ENCODE data around the gene STPG3. TPM values are rescaled to one million over a fixed set of nuclear protein-coding genes. Genes with fewer than 3 reads are reported as not detected.

The STPG3 gene
- total RNA-seq, 1 donor from 2014 or later, result not detected

- TF ChIP-seq, protein P1, sequence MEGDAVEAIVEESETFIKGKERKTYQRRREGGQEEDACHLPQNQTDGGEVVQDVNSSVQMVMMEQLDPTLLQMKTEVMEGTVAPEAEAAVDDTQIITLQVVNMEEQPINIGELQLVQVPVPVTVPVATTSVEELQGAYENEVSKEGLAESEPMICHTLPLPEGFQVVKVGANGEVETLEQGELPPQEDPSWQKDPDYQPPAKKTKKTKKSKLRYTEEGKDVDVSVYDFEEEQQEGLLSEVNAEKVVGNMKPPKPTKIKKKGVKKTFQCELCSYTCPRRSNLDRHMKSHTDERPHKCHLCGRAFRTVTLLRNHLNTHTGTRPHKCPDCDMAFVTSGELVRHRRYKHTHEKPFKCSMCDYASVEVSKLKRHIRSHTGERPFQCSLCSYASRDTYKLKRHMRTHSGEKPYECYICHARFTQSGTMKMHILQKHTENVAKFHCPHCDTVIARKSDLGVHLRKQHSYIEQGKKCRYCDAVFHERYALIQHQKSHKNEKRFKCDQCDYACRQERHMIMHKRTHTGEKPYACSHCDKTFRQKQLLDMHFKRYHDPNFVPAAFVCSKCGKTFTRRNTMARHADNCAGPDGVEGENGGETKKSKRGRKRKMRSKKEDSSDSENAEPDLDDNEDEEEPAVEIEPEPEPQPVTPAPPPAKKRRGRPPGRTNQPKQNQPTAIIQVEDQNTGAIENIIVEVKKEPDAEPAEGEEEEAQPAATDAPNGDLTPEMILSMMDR (conservative IDR thresholded peaks at IDR 0.05; ENCODE audit: low read depth, low read length), result no peak
- DNase-seq (ENCODE audit: low read depth), result no peak
- no peak overlapping the region for H3K4me3 ChIP-seq (ENCODE audit: low read depth, low read length)
These were observed 32.8 kb upstream of the STPG3 start for GRCh38 chr9:137218212-137218753.

DNA sequence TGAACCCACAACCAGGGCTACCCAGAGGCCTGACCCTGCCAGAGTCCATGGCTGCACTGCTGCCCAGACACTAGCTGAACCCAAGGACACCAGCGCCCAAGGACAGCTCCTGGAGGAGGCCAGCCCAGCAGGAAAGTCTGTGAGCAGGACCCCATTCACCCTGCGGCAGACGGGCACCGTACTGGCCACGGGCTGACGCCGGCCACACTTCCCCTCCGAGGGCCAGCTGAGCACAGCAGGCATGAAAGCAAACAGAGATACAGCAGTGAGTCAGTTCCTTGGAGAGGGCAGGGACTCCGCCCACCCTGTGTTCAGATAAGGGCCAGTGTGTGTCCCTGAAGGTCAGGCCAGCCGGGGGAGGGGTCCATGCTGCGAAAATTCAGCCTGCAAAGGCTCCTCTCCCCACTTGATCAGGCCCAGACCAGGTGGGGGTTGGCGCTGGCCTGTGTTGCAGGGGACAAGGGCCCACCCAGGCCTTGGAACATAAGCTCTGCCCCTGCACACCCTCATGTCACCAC lies 32.3 kb upstream of the STPG3 start:
- TF ChIP-seq, protein P1 (conservative IDR thresholded peaks at IDR 0.05; ENCODE audit: low read depth, low read length), result no peak
- no peak overlapping the region for H3K4me3 ChIP-seq (ENCODE audit: low read depth, low read length)
- no peak for DNase-seq (ENCODE audit: low read depth)

DNA sequence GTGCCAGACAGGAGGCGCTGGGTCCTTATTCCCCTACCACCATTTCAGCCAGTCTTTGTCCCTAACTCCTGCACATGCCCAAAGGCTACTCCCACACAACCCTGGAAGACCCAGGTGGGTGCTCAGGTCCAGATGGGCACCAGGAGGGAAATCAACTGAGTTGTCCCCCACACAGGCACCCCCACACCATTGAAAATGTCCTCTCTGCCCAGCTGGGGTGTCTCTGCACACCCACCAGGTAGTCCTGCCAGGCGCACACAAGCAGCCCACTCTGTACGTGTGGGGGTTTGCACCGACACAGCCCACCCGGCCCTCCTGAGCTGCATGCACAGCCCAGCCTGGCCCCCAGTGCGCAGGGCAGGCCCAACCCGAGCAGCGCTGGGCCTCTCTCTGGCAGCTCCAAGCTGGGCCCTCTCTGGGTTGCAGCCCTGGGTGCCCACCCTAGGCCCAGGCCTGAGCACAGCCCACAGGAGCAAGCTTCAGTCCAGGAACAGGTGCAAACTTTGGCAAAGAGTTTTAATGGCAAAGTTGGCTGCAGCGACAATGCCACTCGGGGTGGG lies 31.2 kb upstream of the STPG3 start:
- DNase-seq (ENCODE audit: low read depth), result no peak
- H3K4me3 ChIP-seq (ENCODE audit: low read depth, low read length), result no peak overlapping the region
- TF ChIP-seq, protein P1 (conservative IDR thresholded peaks at IDR 0.05; ENCODE audit: low read depth, low read length), result no peak

- no peak for DNase-seq (ENCODE audit: low read depth)
- TF ChIP-seq, protein P1 (conservative IDR thresholded peaks at IDR 0.05; ENCODE audit: low read depth, low read length), result no peak
- H3K4me3 ChIP-seq (ENCODE audit: low read depth, low read length), result no peak overlapping the region
These were observed 30.6 kb upstream of the STPG3 start for GRCh38 chr9:137220317-137221094.

DNA sequence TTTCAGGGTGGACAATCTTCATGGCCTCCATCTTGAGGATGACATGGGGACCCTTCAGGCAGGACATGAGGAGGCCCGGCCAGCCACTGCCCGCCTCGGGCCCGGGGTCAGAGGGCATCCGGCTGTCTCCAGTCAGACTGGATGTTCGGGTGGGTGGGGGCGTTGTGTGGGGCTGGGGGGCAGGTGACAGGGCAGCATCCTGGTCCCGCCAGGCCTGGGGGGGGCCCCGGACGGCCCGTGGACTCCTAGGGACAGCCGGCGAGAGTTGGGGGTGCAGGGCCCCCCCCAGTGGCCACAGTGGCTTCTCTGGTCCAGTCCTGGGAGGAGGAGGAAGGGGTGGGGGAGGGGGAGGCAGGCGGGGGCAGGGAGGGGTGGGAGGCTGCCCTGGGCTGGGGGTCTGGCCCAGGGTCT lies 30.0 kb upstream of the STPG3 start:
- H3K4me3 ChIP-seq (ENCODE audit: low read depth, low read length), result no peak overlapping the region
- DNase-seq (ENCODE audit: low read depth), result no peak
- TF ChIP-seq, protein P1 (conservative IDR thresholded peaks at IDR 0.05; ENCODE audit: low read depth, low read length), result no peak

- TF ChIP-seq, protein P1 (conservative IDR thresholded peaks at IDR 0.05; ENCODE audit: low read depth, low read length), result no peak
- no peak for DNase-seq (ENCODE audit: low read depth)
- H3K4me3 ChIP-seq (ENCODE audit: low read depth, low read length), result peak overlapping the region; percentile 52
These were observed 29.5 kb upstream of the STPG3 start for GRCh38 chr9:137221506-137222111.
